ENCODE data around the gene PROX2.
A peak's percentile ranks its signal among the peaks of the same experiment; 100 is the strongest.

The PROX2 gene

DNA sequence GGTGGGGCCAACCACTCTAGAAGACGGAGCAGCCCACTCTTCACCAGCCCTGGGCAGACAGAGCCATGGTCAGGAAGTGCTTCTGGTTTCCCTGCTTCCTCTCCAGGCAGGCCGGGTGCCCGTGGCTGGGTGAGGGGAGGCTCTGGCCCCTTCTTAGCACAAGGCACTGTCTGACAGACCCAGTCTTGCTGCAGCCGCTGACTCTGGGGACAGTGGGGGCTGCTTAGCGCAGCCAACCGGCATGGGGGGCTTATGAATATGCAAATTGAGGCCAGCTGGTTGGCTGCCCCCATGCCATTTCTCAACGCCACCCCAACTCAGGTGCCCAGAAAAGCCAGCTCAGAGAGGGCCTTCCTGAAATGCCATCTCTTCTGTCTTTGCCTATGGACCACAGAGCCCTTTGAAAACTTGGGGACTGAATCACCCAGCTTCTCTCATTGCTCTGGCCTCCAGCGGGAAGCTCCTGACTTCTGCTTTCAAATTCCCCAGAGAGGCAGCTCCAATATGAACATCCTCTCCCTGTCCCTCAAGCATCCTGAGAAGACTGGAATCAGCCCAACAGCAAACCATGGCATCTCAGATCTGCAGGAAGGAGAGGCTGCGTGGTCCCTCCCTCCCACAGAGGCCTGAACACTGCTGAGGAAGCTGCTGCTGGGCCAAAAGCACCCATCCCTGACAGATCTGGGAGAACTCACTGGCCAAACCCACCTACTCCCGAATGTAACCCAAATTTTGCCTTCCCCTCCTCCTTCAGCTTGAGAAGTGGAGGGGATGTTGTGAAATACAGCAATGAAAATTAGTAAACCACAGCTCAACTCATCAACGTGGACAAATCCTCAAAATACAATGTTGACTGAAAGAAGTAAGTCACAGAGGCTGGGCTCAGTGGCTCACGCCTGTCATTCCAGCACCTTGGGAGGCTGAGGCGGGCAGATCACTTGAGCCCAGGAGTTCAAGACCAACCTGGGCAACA, at the start of gene PROX2:
TSS of gene PROX2 (minus strand) at position 205 of the 973 bp plus-strand sequence. CDS start 12,311 bp downstream, outside the sequence.
- no peak for DNase-seq

DNA sequence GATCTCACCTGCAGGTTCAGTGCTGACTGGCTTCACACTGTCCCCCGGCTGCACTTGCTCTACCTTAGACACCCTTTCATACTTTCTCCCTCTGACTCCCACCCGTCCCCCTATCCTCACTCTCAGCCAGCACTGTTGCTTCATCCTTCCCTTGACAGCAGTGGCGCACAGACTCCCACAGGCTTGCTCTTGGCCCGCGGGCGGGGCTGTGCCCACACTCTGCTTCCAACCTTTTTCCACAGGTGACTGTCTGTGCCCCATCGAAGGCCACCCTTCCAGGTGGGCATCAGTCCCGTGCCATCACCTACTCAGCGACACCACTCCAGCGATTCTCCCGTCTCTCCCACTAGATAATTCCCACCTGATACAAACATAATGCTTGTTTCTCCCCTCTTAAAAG, 48.1 kb upstream of the PROX2 start:
- DNase-seq: no peak

DNA sequence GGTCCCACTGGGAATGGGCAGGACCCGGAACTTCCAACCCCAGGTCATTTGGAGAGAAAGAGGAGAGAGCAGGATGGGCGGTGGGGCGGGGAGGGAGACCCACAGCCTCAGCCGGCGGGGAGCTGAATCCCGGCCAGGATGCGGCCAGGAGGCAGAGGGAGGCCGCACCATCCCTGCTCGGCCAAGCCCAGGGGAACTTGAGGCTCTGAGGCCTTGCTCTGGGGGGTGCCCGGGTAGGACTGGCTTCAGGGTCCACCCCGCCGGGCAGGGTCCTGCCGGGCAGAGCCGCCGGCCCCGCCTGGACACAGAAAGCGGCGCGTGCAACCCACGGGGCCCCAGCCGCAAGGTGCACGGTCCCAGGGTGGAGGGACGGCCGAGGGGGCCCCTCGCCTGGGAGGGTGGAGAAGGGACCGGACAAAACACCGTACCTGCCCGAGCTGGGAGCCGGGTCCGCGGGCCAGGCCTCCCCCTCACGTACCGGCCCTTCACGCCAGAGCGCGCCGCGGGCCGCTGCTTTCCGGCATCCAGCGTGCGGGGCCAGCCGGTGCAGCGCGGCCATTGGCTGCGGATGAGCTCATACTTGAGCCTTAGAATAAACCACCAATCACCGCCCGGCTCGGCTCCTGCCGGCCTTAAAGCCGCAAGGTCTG, 46.9 kb upstream of the PROX2 start, which contains the start of gene RPS6KL1:
TSS of gene RPS6KL1 (minus strand) at position 509 of the 650 bp plus-strand sequence. CDS start 1,719 bp downstream, outside the sequence.
- peak; percentile 92 for DNase-seq

DNA sequence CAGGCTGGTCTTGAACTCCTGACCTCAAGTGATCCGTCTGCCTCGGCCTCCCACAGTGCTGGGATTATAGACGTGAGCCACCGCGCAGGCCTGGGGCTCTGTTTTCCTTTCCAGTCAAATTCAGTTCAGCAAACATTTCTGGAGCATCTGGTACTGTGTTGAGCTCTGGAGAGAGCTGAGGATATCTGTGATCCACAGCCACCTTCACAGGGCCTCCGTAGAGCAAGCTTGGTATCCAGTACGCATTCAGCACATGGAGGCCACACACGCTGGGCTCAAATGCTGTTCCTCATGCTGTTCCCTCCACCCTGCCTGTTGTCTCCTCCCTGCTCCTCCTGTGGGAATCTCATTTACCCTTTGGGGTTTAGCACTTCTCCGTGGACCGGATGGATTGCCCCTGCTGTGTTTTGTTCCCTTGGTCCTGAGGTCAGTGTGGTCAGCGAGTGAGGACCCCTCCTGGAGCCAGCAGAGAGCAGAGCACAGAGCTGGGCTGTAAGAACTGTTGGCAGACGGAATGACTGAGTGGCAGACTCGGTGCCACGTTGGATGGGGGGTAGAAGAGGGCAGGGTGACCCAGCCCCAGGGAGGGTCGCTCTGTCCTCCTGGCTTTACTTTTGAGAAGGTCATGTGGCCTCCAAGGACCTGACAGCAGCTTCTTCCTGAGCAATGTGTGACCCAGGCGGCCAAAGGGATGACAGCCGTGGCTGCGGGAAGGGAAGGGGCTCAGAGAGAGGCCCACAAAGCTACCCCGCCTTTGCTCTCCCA, 46.2 kb upstream of the PROX2 start:
- DNase-seq: no peak

DNA sequence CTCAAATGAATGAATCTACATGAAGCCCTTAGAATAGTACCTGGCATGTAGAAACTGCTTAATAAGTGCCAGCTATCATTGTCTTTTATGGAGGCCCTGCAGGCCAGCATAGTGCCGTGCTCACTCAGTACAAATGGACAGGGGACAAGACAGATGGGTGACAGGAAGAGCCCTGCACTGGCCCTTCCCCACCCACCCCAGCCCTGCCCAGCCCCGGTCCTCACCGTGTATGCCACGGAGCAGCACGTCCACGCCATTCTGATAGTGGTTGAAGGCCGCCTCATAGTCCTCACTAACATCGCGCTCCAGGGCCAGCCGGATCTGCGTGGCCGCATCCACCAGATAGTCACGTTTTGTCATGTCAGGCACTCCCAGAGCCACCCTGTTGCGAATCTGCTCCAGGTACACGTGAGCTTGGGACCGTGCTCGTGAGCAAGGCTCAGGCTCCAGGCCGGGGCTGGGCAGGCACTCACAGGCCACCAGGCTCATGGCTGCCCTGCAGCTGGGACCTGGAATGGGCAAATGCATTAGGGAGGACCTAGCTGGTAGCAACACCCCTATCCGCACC, 45.2 kb upstream of the PROX2 start:
- DNase-seq: no peak

- no peak for DNase-seq
Observed at GRCh38 chr14:74920281-74920680, 44.3 kb upstream of the PROX2 start.

DNA sequence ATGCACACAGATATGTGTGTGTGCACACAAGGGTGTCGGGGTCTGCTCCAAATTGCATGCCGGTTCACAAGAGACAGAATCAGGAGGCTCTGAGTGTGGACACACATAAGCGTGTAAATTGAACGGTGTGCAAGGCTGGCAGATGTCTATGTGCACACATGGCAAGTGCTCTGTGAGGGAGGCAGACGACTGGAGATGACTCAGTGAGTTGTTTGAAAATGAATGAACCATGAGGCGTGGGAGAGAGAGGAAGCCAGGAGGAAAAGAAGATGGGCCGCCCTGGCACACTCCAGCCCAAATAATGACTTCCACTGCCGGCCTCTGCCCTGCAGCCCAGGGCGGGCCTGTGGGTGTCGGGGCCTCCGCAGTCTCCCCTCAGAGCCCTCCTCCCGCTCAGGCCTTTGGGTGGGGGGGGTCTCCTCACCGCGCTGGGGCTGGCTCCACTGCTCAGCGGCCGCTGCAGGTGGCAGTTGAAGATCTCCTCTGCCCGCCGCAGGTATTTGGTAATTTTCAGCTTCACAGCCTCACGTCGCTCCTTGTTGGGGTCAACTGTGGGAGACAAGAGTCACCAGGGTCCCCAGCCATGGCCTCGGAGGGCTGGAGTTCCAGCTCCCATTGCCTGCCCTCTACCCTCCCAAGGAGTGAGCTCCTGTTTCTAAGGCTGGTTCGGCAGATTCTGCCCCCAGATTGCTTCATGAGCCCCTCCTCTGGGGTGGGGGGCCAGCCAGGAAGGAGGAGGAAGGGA, 43.6 kb upstream of the PROX2 start:
- DNase-seq: no peak

DNA sequence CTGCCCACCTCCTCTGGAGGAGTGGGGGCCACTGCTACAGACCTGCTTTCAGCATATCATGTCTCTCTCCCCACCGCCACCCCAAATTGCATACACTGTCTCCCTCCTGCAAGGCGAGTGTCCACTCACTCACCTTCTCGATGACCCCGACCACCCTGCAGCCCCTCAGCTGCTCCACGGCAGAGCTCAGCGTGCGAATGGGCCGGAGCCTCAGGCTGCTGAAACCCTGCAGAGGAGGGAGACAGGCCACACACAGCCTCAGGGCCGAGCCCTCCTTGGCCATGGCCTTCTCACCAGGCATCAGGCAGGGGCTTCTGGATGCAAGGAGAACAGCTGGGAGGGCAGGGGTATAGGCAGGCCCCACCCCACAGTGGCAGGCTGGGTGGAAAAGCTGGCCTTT, 42.4 kb upstream of the PROX2 start:
- DNase-seq: no peak

DNA sequence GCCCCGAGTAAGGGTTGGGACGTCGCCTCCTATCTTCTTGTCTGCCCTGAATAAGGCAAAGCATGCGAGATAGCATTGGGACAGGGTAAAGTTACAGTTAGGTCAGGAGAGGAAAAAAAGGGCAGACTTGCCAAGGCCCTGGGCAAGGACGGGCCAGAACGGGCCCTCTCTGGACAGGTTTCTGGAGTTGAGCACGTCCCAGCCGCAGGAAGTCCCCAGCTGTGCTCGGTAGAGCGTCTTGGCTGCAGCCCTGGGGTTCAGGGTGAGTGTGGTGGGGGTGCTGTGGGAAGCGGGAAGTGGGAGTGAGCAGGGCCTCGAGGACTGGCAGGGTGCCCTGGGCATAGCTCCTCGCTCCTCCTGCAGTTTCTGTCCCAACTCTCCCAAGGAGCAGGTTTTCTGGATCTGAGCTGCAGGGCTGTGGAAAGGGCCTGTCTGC, 41.7 kb upstream of the PROX2 start:
- DNase-seq: peak; percentile 2

- no peak for DNase-seq
Observed at GRCh38 chr14:74917178-74917543, 41.2 kb upstream of the PROX2 start.

DNA sequence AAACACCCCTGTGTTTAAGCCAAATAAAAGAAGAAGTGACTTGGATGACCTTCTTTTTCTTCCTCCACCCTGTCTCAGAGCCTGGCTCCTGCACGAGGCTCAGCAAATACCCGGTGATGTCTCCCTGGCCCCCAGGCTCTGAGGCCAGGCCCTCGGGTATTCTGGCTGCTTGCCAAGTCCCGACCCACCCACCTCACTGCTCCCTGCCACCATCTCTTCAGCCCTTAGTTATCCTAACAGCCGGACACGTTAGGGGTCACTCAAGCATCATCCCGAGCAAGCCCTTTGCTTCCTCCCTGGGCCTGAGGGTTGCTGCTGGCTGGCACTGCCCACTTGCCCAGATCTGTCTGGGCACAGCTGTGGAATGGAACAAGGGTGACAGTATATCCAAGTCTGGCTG, 39.9 kb upstream of the PROX2 start:
- no peak for DNase-seq

DNA sequence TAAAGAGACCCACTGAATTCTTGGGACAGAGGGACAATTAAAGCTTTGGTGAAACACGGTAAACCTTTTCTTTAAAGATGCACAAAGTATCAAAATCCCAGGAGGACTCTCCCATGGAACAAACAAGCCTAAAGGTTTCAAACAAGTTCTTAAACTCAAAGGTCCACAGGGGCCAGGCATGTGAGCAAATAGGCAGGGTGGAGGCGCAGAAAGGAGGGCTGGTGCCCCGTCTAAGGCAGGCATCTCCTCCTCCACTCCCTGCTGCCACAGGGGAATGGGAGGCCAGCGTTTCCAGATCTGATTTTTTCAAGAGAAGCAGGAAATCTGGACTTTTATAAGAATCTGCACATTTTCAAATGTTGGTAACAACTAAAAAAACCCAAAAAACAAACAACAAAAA, 39.5 kb upstream of the PROX2 start:
- no peak for DNase-seq

- peak; percentile 73 for DNase-seq
Observed at GRCh38 chr14:74913986-74914573, 38.1 kb upstream of the PROX2 start.

DNA sequence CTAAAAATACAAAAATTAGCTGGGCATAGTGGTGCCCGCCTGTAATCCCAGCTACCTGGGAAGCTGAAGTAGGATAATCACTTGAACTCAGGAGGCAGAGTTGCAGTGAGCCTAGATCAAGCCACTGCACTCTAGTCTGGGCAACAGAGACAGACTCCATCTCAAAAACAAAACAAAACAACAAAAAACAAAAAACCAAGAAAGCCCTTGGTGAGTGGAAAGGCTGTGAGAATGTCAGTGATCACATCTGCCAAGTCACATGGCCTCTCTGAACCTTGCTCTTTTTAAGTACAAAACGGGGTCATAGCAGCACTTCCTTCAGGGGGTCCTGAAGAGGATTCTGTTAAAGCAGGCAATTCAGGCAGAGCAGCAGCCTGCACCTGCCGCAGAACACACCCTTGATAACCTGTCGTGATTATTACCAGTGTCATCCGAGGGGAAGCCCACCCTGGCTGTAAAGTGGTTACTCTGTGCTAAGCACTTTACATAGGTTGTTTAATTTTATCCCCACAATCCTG, 37.5 kb upstream of the PROX2 start:
- DNase-seq: no peak

DNA sequence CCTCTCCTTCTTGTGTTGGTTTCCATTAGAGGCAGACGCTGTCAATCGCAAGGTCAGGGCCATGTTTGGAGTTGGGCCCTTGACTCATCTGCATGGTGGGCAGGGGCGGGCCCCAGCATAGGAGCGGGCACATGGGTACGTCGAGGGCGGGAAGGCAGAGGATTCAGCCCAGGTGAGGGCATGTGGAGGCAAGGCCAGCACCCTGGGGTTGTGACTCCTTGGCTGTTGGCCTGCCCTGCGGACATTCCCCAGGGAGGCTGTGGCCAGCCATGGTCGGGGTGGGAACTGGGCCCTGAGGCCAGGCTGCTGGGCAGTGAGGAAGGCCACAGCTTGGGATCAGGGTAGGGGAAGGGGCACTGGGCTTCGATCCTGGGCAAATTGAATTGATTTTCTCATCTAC, 36.9 kb upstream of the PROX2 start:
- DNase-seq: no peak

GRCh38 chr14:74912111-74912510, 36.2 kb upstream of the PROX2 start:
- DNase-seq: no peak

- DNase-seq: no peak
Observed at GRCh38 chr14:74911704-74912103, 35.8 kb upstream of the PROX2 start.

- DNase-seq: no peak
Observed at GRCh38 chr14:74911221-74911620, 35.3 kb upstream of the PROX2 start.

GRCh38 chr14:74910556-74910955, 34.6 kb upstream of the PROX2 start:
- no peak for DNase-seq

DNA sequence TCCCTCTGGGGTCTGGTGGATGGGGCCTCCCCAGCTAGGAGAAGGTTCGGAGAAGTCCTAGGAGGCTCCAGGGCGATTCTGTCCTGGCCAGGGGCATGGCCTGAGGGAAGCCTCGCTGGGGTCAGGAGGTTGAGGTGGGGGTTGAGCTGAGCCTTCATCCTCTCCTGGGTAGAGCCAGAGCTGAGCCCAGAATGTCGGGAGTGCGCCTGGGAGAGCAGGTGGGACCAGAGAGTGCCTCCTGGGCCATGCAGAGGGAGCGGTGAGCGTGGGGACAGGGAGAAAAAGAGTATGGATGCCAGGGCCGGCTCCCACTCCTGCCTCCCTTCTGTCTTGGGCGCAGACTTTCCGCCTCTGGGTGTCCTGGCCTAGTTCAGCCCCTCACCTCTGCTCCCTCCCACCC, 34.0 kb upstream of the PROX2 start:
- DNase-seq: no peak

GRCh38 chr14:74909501-74909900, 33.6 kb upstream of the PROX2 start:
- no peak for DNase-seq
